ENCODE measurements around the gene ATMIN.

The ATMIN gene

DNA sequence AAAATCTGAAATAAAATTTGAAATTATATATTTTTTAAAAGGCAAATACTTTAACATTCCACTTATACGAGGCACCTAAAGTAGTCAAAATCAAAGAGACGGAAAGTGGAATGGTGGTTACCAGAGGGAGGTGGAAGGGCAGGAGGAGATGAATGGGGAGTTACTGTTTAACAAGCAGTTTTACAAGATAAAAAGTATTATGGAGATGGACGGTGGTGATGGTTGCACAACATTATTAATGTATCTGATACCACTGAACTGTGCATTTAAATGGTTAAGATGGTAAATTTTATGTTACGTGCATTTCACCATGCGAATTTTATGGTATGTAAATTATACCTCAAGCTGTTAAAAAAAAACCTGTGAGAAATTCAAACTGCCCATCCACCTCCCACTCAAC lies 34.3 kb upstream of the ATMIN start:
- no peak overlapping the region for H3K4me2 ChIP-seq (ENCODE audit: insufficient read depth, low read length)
- no peak overlapping the region for H3K9ac ChIP-seq (ENCODE audit: low read depth, low read length)
- DNase-seq: no peak
- no peak overlapping the region for H3K4me3 ChIP-seq (ENCODE audit: low read depth in 1 of 2, low read length in 2 of 2)
- no peaks in the 10 kb centered on the region for H3K9me3 ChIP-seq (ENCODE audit: insufficient read depth, low read length, severe bottlenecking)
- H3K79me2 ChIP-seq (ENCODE audit: insufficient read depth, low read length): peaks cover 100% of the 10 kb centered on the region
- H3K36me3 ChIP-seq (ENCODE audit: insufficient read depth, low read length): no peaks in the 10 kb centered on the region; the same call in 1 of the 2 replicates
- peaks cover 32% of the 10 kb centered on the region for H4K20me1 ChIP-seq (ENCODE audit: insufficient read depth, low read length)
- no peak for ATAC-seq (ENCODE audit: insufficient read depth, low read depth)
- no peak for TF ChIP-seq EZH2 (IDR thresholded peaks at IDR 0.05; ENCODE audit: borderline replicate concordance, low read depth, low read length, severe bottlenecking)
- TF ChIP-seq, protein P1, sequence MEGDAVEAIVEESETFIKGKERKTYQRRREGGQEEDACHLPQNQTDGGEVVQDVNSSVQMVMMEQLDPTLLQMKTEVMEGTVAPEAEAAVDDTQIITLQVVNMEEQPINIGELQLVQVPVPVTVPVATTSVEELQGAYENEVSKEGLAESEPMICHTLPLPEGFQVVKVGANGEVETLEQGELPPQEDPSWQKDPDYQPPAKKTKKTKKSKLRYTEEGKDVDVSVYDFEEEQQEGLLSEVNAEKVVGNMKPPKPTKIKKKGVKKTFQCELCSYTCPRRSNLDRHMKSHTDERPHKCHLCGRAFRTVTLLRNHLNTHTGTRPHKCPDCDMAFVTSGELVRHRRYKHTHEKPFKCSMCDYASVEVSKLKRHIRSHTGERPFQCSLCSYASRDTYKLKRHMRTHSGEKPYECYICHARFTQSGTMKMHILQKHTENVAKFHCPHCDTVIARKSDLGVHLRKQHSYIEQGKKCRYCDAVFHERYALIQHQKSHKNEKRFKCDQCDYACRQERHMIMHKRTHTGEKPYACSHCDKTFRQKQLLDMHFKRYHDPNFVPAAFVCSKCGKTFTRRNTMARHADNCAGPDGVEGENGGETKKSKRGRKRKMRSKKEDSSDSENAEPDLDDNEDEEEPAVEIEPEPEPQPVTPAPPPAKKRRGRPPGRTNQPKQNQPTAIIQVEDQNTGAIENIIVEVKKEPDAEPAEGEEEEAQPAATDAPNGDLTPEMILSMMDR (IDR thresholded peaks at IDR 0.05; ENCODE audit: borderline replicate concordance, extremely low read depth, low read length, poor library complexity, severe bottlenecking): no peak
- no peak overlapping the region for H2AFZ ChIP-seq (ENCODE audit: low read depth, low read length)
- H3K27ac ChIP-seq (ENCODE audit: low read length): no peak overlapping the region
- H3K27me3 ChIP-seq (ENCODE audit: insufficient read depth, low read length, poor library complexity): no peaks in the 10 kb centered on the region
- H3K4me1 ChIP-seq (ENCODE audit: insufficient read depth, low read length): peaks cover 31% of the 10 kb centered on the region

DNA sequence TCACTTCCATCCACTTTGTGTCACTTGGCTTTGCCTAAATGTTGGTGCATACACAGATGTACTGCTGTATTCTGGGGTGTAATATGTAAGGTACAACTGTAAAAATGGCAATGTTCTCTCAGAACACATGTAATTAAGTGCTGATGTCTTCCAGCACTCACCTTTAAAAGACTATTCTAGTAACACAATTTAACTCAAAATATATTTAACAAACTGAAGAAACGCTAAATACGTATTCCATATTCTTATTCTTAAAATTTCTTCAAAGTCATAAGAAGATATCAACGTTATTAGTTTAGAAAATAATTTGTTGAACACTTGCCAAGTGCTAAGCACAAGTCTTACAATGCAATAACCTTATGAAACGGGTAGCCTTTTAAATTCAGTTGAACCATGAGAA lies 32.6 kb upstream of the ATMIN start:
- Histone ChIP-seq H3K36me3 (ENCODE audit: insufficient read depth, low read length) (no peaks in the 10 kb centered on the region; the same call in 1 of the 2 replicates), H3K27me3 (ENCODE audit: insufficient read depth, low read length, poor library complexity) (no peaks in the 10 kb centered on the region), H3K9ac (ENCODE audit: low read depth, low read length) (no peak overlapping the region), H2AFZ (ENCODE audit: low read depth, low read length) (no peak overlapping the region), H4K20me1 (ENCODE audit: insufficient read depth, low read length) (peaks cover 36% of the 10 kb centered on the region), H3K9me3 (ENCODE audit: insufficient read depth, low read length, severe bottlenecking) (no peaks in the 10 kb centered on the region), H3K4me3 (ENCODE audit: low read depth in 1 of 2, low read length in 2 of 2) (no peak overlapping the region), H3K4me2 (ENCODE audit: insufficient read depth, low read length) (peak overlapping the region; percentile 87; the same call in 1 of the 2 replicates), H3K4me1 (ENCODE audit: insufficient read depth, low read length) (peaks cover 34% of the 10 kb centered on the region), H3K79me2 (ENCODE audit: insufficient read depth, low read length) (peaks cover 93% of the 10 kb centered on the region), H3K27ac (ENCODE audit: low read length) (no peak overlapping the region)
- DNase-seq (no peak), ATAC-seq (ENCODE audit: insufficient read depth, low read depth) (no peak)
- no peak for TF ChIP-seq EZH2 (IDR thresholded peaks at IDR 0.05; ENCODE audit: borderline replicate concordance, low read depth, low read length, severe bottlenecking)
- TF ChIP-seq, protein P1 (IDR thresholded peaks at IDR 0.05; ENCODE audit: borderline replicate concordance, extremely low read depth, low read length, poor library complexity, severe bottlenecking): no peak

DNA sequence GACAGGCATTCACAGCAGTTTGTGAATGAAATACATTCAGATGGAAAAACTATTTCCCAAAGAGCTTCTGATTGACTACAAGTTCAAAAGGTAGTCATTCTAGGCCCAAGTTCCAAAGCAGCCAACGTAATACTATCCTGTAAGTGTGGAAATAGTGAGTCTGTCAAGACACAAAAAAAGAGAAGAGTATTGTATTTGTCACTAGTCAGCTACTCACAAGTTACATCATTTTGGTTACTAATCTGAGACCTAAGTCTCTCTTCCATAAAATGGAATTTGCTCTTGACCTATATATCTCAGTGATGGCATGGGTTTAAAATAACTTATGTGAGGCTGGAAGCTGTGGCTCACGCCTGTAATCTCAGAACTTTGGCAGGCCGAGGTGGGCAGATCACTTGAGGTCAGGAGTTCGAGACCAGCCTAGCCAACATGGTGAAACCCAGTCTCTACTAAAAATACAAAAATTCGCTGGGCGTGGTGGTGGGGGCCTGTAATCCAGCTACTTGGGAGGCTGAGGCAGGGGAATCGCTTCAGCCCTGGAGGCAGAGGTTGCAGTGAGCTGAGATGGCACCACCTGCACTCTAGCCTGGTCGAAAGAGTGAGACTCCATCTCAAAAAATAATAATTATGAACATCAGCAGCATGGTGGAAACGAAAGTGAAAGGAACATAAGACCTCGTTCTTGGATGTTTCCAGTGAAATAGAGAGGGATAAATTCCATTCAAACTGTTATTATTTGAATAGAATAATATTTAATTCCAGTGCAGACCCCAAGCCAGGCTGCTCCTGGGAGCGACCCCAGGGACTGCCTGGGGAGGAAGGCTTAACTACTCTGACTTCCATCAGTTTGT lies 31.8 kb upstream of the ATMIN start:
- peaks cover 93% of the 10 kb centered on the region for H3K79me2 ChIP-seq (ENCODE audit: insufficient read depth, low read length)
- peaks cover 41% of the 10 kb centered on the region for H3K4me1 ChIP-seq (ENCODE audit: insufficient read depth, low read length)
- TF ChIP-seq, protein P1 (IDR thresholded peaks at IDR 0.05; ENCODE audit: borderline replicate concordance, extremely low read depth, low read length, poor library complexity, severe bottlenecking): no peak
- no peak for TF ChIP-seq EZH2 (IDR thresholded peaks at IDR 0.05; ENCODE audit: borderline replicate concordance, low read depth, low read length, severe bottlenecking)
- H3K9me3 ChIP-seq (ENCODE audit: insufficient read depth, low read length, severe bottlenecking): no peaks in the 10 kb centered on the region
- DNase-seq (peak; percentile 39), ATAC-seq (ENCODE audit: insufficient read depth, low read depth) (no peak)
- H3K9ac ChIP-seq (ENCODE audit: low read depth, low read length): peak overlapping the region; percentile 72
- peaks cover 39% of the 10 kb centered on the region for H4K20me1 ChIP-seq (ENCODE audit: insufficient read depth, low read length)
- H3K27me3 ChIP-seq (ENCODE audit: insufficient read depth, low read length, poor library complexity): no peaks in the 10 kb centered on the region
- peak overlapping the region; percentile 32 to 65; a peak in 3 of 4 replicates for H3K4me3 ChIP-seq (ENCODE audit: low read depth in 1 of 2, low read length in 2 of 2)
- peak overlapping the region; percentile 68 for H2AFZ ChIP-seq (ENCODE audit: low read depth, low read length)
- H3K4me2 ChIP-seq (ENCODE audit: insufficient read depth, low read length): peak overlapping the region; percentile 87
- peak overlapping the region; percentile 89 for H3K27ac ChIP-seq (ENCODE audit: low read length)
- peaks cover 5% of the 10 kb centered on the region for H3K36me3 ChIP-seq (ENCODE audit: insufficient read depth, low read length)
